HL-60 (cell line): ENCODE measurements around the gene USP5.

Experiments
- GABPA ChIP-seq: IDR thresholded peaks from 2 replicates; pipeline ENCODE4 v1.6.1; 2012; ENCODE audit warnings: low read depth
- TF ChIP-seq, protein P1 (sequence below): IDR thresholded peaks from one replicate; pipeline ENCODE4 v1.5.1; 2011; ENCODE audit warnings: low read length, control low read depth, inconsistent platforms; ENCODE audit not compliant: insufficient read depth

DNA sequence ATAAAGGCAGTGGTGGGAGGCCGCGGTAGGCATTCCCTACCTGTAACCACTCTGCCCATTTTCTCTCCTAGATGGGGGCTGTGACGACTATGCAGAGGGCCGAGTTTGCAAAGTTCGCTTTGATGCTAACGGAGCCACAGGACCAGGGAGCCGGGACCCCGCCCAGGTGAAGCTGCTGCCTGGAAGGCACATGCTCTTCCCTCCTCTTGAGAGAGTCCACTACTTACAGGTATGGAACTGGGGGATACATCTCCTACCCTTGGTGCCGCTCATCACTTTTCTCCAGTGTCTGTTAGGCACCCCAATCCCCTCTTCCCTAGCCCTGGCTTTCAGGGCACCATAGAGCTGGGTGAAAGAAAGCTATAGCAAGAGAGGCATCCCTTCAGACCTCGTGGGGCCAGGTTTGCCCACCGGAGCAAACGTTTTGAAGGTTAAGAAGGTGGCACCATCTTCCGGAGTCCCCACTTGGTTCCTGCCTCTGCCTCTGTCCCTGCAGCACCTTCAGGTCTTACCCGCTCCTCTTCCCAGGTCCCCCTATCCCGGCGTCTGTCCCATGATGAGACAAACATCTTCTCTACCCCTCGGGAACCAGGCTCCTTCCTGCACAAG, 25.7 kb upstream of the USP5 start:
- TF ChIP-seq, protein P1, sequence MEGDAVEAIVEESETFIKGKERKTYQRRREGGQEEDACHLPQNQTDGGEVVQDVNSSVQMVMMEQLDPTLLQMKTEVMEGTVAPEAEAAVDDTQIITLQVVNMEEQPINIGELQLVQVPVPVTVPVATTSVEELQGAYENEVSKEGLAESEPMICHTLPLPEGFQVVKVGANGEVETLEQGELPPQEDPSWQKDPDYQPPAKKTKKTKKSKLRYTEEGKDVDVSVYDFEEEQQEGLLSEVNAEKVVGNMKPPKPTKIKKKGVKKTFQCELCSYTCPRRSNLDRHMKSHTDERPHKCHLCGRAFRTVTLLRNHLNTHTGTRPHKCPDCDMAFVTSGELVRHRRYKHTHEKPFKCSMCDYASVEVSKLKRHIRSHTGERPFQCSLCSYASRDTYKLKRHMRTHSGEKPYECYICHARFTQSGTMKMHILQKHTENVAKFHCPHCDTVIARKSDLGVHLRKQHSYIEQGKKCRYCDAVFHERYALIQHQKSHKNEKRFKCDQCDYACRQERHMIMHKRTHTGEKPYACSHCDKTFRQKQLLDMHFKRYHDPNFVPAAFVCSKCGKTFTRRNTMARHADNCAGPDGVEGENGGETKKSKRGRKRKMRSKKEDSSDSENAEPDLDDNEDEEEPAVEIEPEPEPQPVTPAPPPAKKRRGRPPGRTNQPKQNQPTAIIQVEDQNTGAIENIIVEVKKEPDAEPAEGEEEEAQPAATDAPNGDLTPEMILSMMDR = no peak
- no peak for TF ChIP-seq GABPA
